Right lobe of liver (tissue), 6 donors: Measurements from ENCODE around the gene ENGASE. TPM values are rescaled to one million over a fixed set of nuclear protein-coding genes. Genes with fewer than 3 reads are reported as not detected.
A peak's percentile ranks its signal among the peaks of the same experiment; 100 is the strongest.

Source experiments
- ATAC-seq, 4 donors: fragments of 200-7000 bp; cut with Tn5 transposase; one replicate each; pipeline ENCODE4 v1.9.1; 2020; ENCODE audit warnings: mild to moderate bottlenecking in 4 of 4, moderate library complexity in 4 of 4
- DNase-seq, 3 donors: peaks; one replicate each; pipeline ENCODE4 v3.0.0-alpha.2; 2020
- H3K27ac ChIP-seq, 3 donors: fragments of 200-600 bp; one replicate each; pipeline ENCODE4 v1.8.0; 2022
- H3K27me3 ChIP-seq, 2 donors: fragments of 200-600 bp; one replicate each; pipeline ENCODE4 v1.8.0; 2022
- H3K36me3 ChIP-seq, 4 donors: fragments of 200-600 bp; sonication (generic) in 1 of 4; one replicate each; pipeline versions ENCODE4 v1.5.1 to v1.8.0; 2017 to 2022; ENCODE audit warnings: control low read depth in 1 of 4
- H3K4me1 ChIP-seq, 4 donors: fragments of 200-600 bp; sonication (generic) in 1 of 4; one replicate each; pipeline versions ENCODE4 v1.5.1 to v1.8.0; 2017 to 2022; ENCODE audit warnings: control low read depth in 1 of 4
- H3K4me3 ChIP-seq, 3 donors: fragments of 200-600 bp; one replicate each; pipeline ENCODE4 v1.8.0; 2022
- H3K9me3 ChIP-seq, 4 donors: fragments of 200-600 bp; sonication (generic) in 1 of 4; one replicate each; pipeline versions ENCODE4 v1.5.1 to v1.8.0; 2017 to 2022; ENCODE audit warnings: control low read depth in 1 of 4
- CTCF ChIP-seq, 4 donors: fragments of 200-600 bp in 3 of 4; fragments of 450-650 bp in 1 of 4; IDR thresholded peaks; one replicate each; pipeline versions ENCODE4 v1.5.1 to v1.8.0; 2016 to 2022; ENCODE audit warnings: antibody characterized with exemption in 4 of 4, mild to moderate bottlenecking in 2 of 4
- POLR2A ChIP-seq: fragments of 450-650 bp; IDR thresholded peaks from one replicate; pipeline ENCODE4 v1.6.1; 2017; ENCODE audit warnings: antibody characterized with exemption, mild to moderate bottlenecking
- WGBS: methylation state at CpG from one replicate; pipeline ENCODE4 v1.1.6; 2018; ENCODE audit warnings: low coverage, low lambda C conversion rate; ENCODE audit not compliant: insufficient coverage; ENCODE audit errors: missing lambda C conversion rate; 5-methylcytosine and 5-hydroxymethylcytosine counted together
- intact Hi-C, 2 donors: fragments of 100-400 bp; cut with DNase I; formaldehyde crosslinking; loops; one replicate each; pipeline versions ENCODE4 v1.11.2 to v1.14.1; 2022
- total RNA-seq, 6 experiments: library from RNA; depleted of rRNA in 2 of 6; stranded (reverse); fragments of >200 nt in 2 of 6; fragmentation: NEBNext Ultra II Directional in 3 of 6; extraction: Animal tissue kit (Norgen Biotek cat#: 25700) in 3 of 6; gene quantifications; one replicate each; pipeline versions ENCODE4 v1.1.0 to v1.2.4, GENCODE V29; 2016 to 2023
- donor health status: DM: no; HTN: yes; CAD: no.
- donor health status: DM: no; HTN: no; CAD: no.
- donor health status: DM: no; HTN: no; CAD: no.
- donor health status: DM: no; HTN: yes; CAD: no.
- donor health status: DM: no; HTN: yes; CAD: no.

The ENGASE gene
- total RNA-seq, 6 experiments from 2014 or later: 7.4 to 63.7 (median 39.1) TPM

- H3K27me3 ChIP-seq: no peaks in the 10 kb centered on the region
- H3K36me3 ChIP-seq: no peaks in the 10 kb centered on the region
- DNase-seq (no peak), ATAC-seq (peak in 2 of 4 donors; percentile 65 to 78)
- H3K9me3 ChIP-seq: no peaks in the 10 kb centered on the region
- intact Hi-C loops: no loop called here
- TF ChIP-seq CTCF (IDR thresholded peaks at IDR 0.05) (no peak), POLR2A (no peak)
- 36% methylated on average over 1 of the region's 4 CpGs for WGBS
- H3K4me1 ChIP-seq: peaks cover 0 to 6% (median 0%) of the 10 kb centered on the region in 4 donors
- no peak overlapping the region for H3K27ac ChIP-seq
- no peak overlapping the region for H3K4me3 ChIP-seq
These were observed 10.6 kb upstream of the ENGASE start for GRCh38 chr17:79064026-79064425.

DNA sequence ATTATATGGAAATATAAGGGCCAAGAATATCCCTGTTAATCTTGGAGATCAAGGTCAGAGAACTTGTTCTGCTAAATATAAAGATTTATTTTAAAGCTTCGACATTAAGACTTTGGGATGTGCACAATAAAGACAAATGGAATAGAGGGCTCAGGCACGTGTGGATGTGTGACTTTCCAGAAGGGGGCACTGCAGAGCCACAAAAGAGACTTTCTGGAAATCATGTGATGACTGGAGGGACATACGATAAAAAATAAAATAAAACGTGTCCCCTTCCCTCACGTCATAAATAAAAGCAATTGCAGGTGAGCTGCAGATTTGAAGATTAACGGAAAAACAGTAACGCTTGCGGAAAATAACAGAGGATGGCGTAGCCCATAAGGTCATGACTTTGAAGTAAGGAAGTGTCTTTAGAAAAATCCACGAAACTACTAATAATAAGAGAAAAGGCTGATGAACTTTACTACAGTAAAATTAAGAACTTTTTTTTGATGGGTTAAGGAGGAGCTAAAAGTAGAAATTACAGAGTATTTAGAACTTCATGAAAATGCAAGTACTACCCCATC is 9.4 kb upstream of the ENGASE start:
- WGBS: 28% methylated on average over 10 of the region's 10 CpGs
- intact Hi-C loops: no loop called here
- ATAC-seq: peak; percentile 57 to 73 (median 66)

DNA sequence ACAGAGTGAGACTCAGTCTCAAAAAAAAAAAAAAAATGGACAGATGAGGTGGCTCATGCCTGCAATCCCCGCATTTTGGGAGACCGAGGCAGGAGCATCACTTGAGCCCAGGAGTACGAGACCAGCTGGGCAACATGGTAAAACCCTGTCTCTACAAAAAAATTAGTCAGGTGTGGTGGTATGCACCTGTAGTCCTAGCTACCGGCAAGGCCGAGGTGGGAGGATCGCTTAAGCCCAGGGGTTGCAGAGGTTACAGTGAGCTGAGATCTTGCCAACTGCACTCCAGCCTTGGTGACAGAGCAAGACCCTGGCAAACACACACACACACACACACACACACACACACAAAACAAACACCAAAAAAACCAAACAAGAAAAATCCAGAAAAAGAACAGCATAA is 7.7 kb upstream of the ENGASE start:
- Histone ChIP-seq H3K9me3 (no peaks in the 10 kb centered on the region), H3K4me3 (no peak overlapping the region), H3K36me3 (no peaks in the 10 kb centered on the region), H3K27ac (no peak overlapping the region), H3K27me3 (no peaks in the 10 kb centered on the region), H3K4me1 (peaks cover 0 to 6% (median 0%) of the 10 kb centered on the region in 4 donors)
- DNase-seq: no peak
- intact Hi-C loops: no loop called here
- TF ChIP-seq CTCF (IDR thresholded peaks at IDR 0.05) (no peak), POLR2A (no peak)
- ATAC-seq: peak in 1 of 4 donors; percentile 55
- WGBS: 55% methylated on average over 6 of the region's 6 CpGs

More for the DNA sequence above, 9.4 kb upstream of the ENGASE start:
- H3K4me3 ChIP-seq: no peak overlapping the region
- TF ChIP-seq POLR2A (no peak), CTCF (IDR thresholded peaks at IDR 0.05) (peak; percentile 52 to 73 (median 54))
- DNase-seq: no peak
- H3K27me3 ChIP-seq: no peaks in the 10 kb centered on the region
- H3K4me1 ChIP-seq: peaks cover 0 to 6% (median 0%) of the 10 kb centered on the region in 4 donors
- no peaks in the 10 kb centered on the region for H3K9me3 ChIP-seq
- H3K36me3 ChIP-seq: no peaks in the 10 kb centered on the region
- no peak overlapping the region for H3K27ac ChIP-seq

DNA sequence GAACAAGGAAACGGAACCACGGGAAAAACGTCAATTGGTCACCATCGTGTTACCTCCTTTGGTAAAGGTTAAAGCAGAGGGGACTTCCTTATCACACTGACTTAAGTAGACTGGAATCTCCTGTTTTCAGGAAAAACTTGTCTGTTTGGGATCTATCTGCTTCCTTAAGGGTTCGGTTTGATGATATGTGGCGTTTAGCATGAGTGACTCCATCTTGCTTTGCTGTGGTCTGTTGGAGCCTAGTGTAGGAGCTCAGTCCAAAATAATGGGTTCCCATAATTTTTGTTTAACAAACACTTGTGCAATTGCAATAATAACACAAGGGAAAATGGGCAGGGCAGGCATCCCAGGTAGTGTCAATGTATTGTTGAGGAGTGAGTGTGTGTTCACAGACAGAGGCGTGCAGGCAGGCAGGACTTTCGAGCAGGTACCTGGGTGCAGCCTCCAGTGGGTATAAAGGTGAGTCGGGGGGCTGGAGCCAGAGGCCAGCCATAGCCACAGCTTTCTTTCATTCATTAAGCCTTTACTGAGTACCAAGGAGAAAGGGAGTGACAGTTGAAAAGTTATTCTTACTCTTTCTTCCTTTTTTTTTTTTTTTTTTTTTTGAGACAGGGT is 4.3 kb upstream of the ENGASE start:
- no peak for DNase-seq
- intact Hi-C loops: no loop called here
- Histone ChIP-seq H3K4me3 (no peak overlapping the region), H3K4me1 (peaks cover 0 to under 1% (median 0%) of the 10 kb centered on the region in 4 donors), H3K9me3 (no peaks in the 10 kb centered on the region), H3K27ac (no peak overlapping the region), H3K36me3 (no peaks in the 10 kb centered on the region), H3K27me3 (no peaks in the 10 kb centered on the region)
- no peak for ATAC-seq
- no peak for TF ChIP-seq POLR2A
- no peak for TF ChIP-seq CTCF (IDR thresholded peaks at IDR 0.05)
- WGBS: 83% methylated on average over 9 of the region's 9 CpGs
